Fibroblast of mammary gland (primary cell): ENCODE data around the gene NDUFS6.
A peak's percentile ranks its signal among the peaks of the same experiment; 100 is the strongest.
"Not testable (repeated sequence)": the region's sequence is repeated elsewhere in the genome, so short reads cannot be mapped to it uniquely, and the experiment has no call there.

Source experiments
- DNase-seq: peaks from one replicate; pipeline ENCODE4 v3.0.0-alpha.2; 2010; ENCODE audit warnings: low read depth
- H3K4me3 ChIP-seq: 2 replicates; pipeline ENCODE4 v1.5.1; 2011; ENCODE audit warnings: low read depth, mild to moderate bottlenecking, low read length, moderate library complexity; ENCODE audit not compliant: control insufficient read depth
- CTCF ChIP-seq: conservative IDR thresholded peaks from 2 replicates; pipeline ENCODE4 v1.5.1; 2011; ENCODE audit warnings: low read depth, low read length, inconsistent platforms; ENCODE audit not compliant: control insufficient read depth, insufficient read depth

The NDUFS6 gene

GRCh38 chr5:1797855-1798254, 3.4 kb upstream of the NDUFS6 start:
- no peak for DNase-seq
- TF ChIP-seq CTCF: no peak
- no peak overlapping the region for H3K4me3 ChIP-seq

GRCh38 chr5:1798589-1798988, 2.6 kb upstream of the NDUFS6 start:
- peak overlapping the region; percentile 84 for H3K4me3 ChIP-seq

GRCh38 chr5:1799110-1799601, 2.1 kb upstream of the NDUFS6 start:
- peak overlapping the region; percentile 84 for H3K4me3 ChIP-seq

More at GRCh38 chr5:1798589-1798988, 2.6 kb upstream of the NDUFS6 start:
- not testable (repeated sequence) for DNase-seq

GRCh38 chr5:1799602-1800471, 1.4 kb upstream of the NDUFS6 start, which contains the start of gene MRPL36:
MRPL36 (minus strand) TSS chr5:1799837; CDS start chr5:1798935, 902 bp downstream.
- no peak for TF ChIP-seq CTCF
- H3K4me3 ChIP-seq: peak within 1 kb of the TSS; percentile 84
- DNase-seq: peak; percentile 86

More at GRCh38 chr5:1799110-1799601, 2.1 kb upstream of the NDUFS6 start:
- peak; percentile 43 for DNase-seq
- no peak for TF ChIP-seq CTCF

DNA sequence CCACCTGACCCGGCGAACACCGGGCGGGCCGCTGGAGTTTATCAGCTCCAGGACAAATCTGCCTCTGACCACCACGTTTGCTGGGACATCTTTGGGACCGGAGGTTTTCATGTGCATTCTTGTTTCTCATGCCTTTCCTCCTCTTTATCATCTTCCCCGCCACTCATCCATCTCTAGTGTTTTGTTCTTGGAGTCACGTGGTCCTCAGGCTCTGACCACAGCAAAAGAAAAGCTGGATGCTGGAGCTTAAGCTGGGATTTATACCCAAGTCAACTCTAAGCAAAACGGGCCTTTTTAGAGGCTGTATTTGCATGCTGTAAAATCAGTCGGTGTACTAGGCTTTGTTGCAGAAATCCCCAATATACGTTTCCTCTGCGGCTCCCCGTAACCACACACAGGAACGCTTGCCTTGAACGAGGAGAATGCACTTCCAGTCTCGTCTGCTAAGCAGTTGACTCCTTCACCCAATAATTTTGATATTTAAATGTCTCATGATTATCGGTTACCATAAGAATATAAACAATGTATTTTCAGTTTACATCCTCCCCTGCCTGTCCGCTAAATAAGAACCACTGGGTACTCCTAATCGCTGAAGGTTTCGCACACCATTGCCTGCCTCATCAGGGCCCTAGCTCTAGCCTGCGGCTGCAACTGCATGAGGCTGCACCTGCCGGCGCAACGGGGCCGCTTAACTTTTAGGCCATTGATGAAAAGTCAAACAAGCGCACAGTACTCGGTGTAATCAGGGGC, 560 bp upstream of the NDUFS6 start:
- H3K4me3 ChIP-seq: peak overlapping the region; percentile 84
- DNase-seq: no peak
- no peak for TF ChIP-seq CTCF

GRCh38 chr5:1801967-1802295, 724 bp downstream of the NDUFS6 start:
- DNase-seq: no peak
- H3K4me3 ChIP-seq: peak overlapping the region; percentile 84
- no peak for TF ChIP-seq CTCF

DNA sequence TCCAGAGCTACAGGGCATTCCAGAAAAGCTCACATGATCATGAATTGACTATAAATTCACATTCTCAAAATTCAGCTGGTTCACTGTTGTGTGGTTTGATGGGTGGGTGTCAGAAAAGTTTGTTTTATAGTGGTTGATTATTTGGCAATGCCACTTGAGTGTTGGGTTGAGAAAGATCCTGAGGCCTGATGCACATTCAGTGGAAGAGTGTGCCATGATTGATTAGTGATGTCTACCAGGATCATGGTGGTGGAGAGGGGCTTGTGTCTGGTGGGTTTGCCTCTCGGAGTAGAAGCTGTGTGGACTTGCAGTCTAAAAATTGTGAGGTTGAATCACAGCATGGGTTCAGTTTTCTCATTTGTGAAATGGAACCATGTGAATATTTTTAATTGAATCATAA, 2.0 kb downstream of the NDUFS6 start:
- DNase-seq: no peak
- no peak overlapping the region for H3K4me3 ChIP-seq
- TF ChIP-seq CTCF: no peak
